Smooth muscle cell (in vitro differentiated cells): Measurements from ENCODE around the gene NUDT14. TPM values are rescaled to one million over a fixed set of nuclear protein-coding genes. Genes with fewer than 3 reads are reported as not detected.

Source experiments
- DNase-seq: peaks from one replicate; lab custom pipeline; 2025; ENCODE audit not compliant: unreplicated experiment; lab: John Stamatoyannopoulos, UW
- H2AFZ ChIP-seq: fragments of 200-600 bp; sonication (generic); 2 replicates; pipeline ENCODE4 v1.6.0; 2016; ENCODE audit warnings: antibody characterized with exemption, low read depth, mild to moderate bottlenecking
- H3F3A ChIP-seq: fragments of 200-600 bp; sonication (generic); 2 replicates; pipeline ENCODE4 v1.6.0; 2017; ENCODE audit warnings: antibody characterized with exemption, low read depth
- H3K27ac ChIP-seq: fragments of 200-600 bp; sonication (generic); 2 replicates; pipeline ENCODE4 v1.5.1; 2016; ENCODE audit warnings: low read depth, mild to moderate bottlenecking
- H3K27me3 ChIP-seq: fragments of 200-600 bp; sonication (generic); 2 replicates; pipeline ENCODE4 v1.6.1; 2016; ENCODE audit warnings: low read depth, mild to moderate bottlenecking
- H3K36me3 ChIP-seq: fragments of 200-600 bp; sonication (generic); 2 replicates; pipeline ENCODE4 v1.5.1; 2016; ENCODE audit warnings: low read depth
- H3K4me1 ChIP-seq: fragments of 200-600 bp; sonication (generic); 2 replicates; pipeline ENCODE4 v1.5.1; 2016; ENCODE audit warnings: low read depth
- H3K4me2 ChIP-seq: fragments of 200-600 bp; sonication (generic); 2 replicates; pipeline ENCODE4 v1.6.0; 2016; ENCODE audit warnings: mild to moderate bottlenecking
- H3K4me3 ChIP-seq: fragments of 200-600 bp; sonication (generic); 2 replicates; pipeline ENCODE4 v1.5.1; 2016; ENCODE audit warnings: mild to moderate bottlenecking
- H3K79me2 ChIP-seq: fragments of 200-600 bp; sonication (generic); 2 replicates; pipeline ENCODE4 v1.6.0; 2016; ENCODE audit warnings: low read depth, mild to moderate bottlenecking
- H3K9ac ChIP-seq: fragments of 200-600 bp; sonication (generic); 2 replicates; pipeline ENCODE4 v1.6.0; 2016; ENCODE audit warnings: low read depth
- H3K9me3 ChIP-seq: fragments of 200-600 bp; sonication (generic); replicated peaks from 2 replicates; pipeline ENCODE4 v1.5.1; 2016; ENCODE audit warnings: low read depth
- H4K20me1 ChIP-seq: fragments of 200-600 bp; sonication (generic); 2 replicates; pipeline ENCODE4 v1.6.0; 2016; ENCODE audit warnings: low read depth
- CTCF ChIP-seq: fragments of 200-600 bp; sonication (generic); IDR thresholded peaks from 2 replicates; pipeline ENCODE4 v1.5.1; 2017; ENCODE audit warnings: borderline replicate concordance, mild to moderate bottlenecking, antibody characterized with exemption; ENCODE audit not compliant: insufficient read depth, poor library complexity, severe bottlenecking
- WGBS: methylation state at CpG from one replicate; pipeline ENCODE4 v1.1.7; 2016; ENCODE audit warnings: low lambda C conversion rate; 5-methylcytosine and 5-hydroxymethylcytosine counted together
- polyA plus RNA-seq: library from polyadenylated mRNA; unstranded; fragments of >200 nt; fragmentation: Nextera tagmentation; extraction: Ambion mirVana; gene quantifications from 2 replicates; pipeline ENCODE4 v1.2.1, GENCODE V29; 2016
- total RNA-seq: library from RNA; depleted of rRNA; stranded (reverse); fragments of >200 nt; gene quantifications from 2 replicates; pipeline ENCODE4 v1.2.3, GENCODE V29; 2014

Gene NUDT14
- total and polyA plus RNA-seq, 2 experiments from 2014 or later = 7.9 to 30.7 TPM

- 83% methylated on average over 3 of the region's 4 CpGs for whole genome bisulfite sequencing
These were observed 4.9 kb upstream of the NUDT14 start for GRCh38 chr14:105185973-105186372.

GRCh38 chr14:105185001-105185400, 3.9 kb upstream of the NUDT14 start:
- H3K9ac ChIP-seq = no peak overlapping the region
- H3K9me3 ChIP-seq = no peaks in the 10 kb centered on the region
- no peak overlapping the region for H3K27ac ChIP-seq
- no peak for DNase-seq
- H3K4me3 ChIP-seq = no peak overlapping the region
- H2AFZ ChIP-seq = no peak overlapping the region
- no peaks in the 10 kb centered on the region for H3K79me2 ChIP-seq
- no peaks in the 10 kb centered on the region for H3F3A ChIP-seq
- peaks cover 4% of the 10 kb centered on the region for H3K4me1 ChIP-seq
- 91% methylated on average over 14 of the region's 18 CpGs for WGBS
- H3K4me2 ChIP-seq = no peak overlapping the region
- no peak for TF ChIP-seq CTCF
- H3K27me3 ChIP-seq = no peaks in the 10 kb centered on the region
- H3K36me3 ChIP-seq = no peaks in the 10 kb centered on the region
- H4K20me1 ChIP-seq = peaks cover 2% of the 10 kb centered on the region

More at GRCh38 chr14:105185973-105186372, 4.9 kb upstream of the NUDT14 start:
- Histone ChIP-seq H3F3A (no peaks in the 10 kb centered on the region), H3K4me1 (no peaks in the 10 kb centered on the region), H3K9ac (no peak overlapping the region), H3K4me2 (no peak overlapping the region), H2AFZ (no peak overlapping the region), H3K9me3 (no peaks in the 10 kb centered on the region), H3K27me3 (no peaks in the 10 kb centered on the region), H3K4me3 (no peak overlapping the region), H3K27ac (no peak overlapping the region), H3K79me2 (no peaks in the 10 kb centered on the region), H3K36me3 (no peaks in the 10 kb centered on the region), H4K20me1 (no peaks in the 10 kb centered on the region)
- no peak for DNase-seq
- TF ChIP-seq CTCF = no peak

- Histone ChIP-seq H3K4me2 (no peak overlapping the region), H3K4me1 (peaks cover 4% of the 10 kb centered on the region), H3K27me3 (no peaks in the 10 kb centered on the region), H3K4me3 (no peak overlapping the region), H3K9ac (no peak overlapping the region), H3K27ac (no peak overlapping the region), H3F3A (no peaks in the 10 kb centered on the region), H3K9me3 (no peaks in the 10 kb centered on the region), H4K20me1 (peaks cover 4% of the 10 kb centered on the region), H3K36me3 (no peaks in the 10 kb centered on the region), H3K79me2 (no peaks in the 10 kb centered on the region), H2AFZ (no peak overlapping the region)
- WGBS = 74% methylated on average over 9 of the region's 9 CpGs
- no peak for TF ChIP-seq CTCF
- DNase-seq = no peak
These were observed 3.3 kb upstream of the NUDT14 start for GRCh38 chr14:105184461-105184860.

- H3F3A ChIP-seq = no peaks in the 10 kb centered on the region
- no peak overlapping the region for H3K4me3 ChIP-seq
- H4K20me1 ChIP-seq = peaks cover 9% of the 10 kb centered on the region
- WGBS = 92% methylated on average over 25 of the region's 25 CpGs
- no peaks in the 10 kb centered on the region for H3K27me3 ChIP-seq
- H3K4me1 ChIP-seq = peaks cover 4% of the 10 kb centered on the region
- DNase-seq = no peak
- no peak overlapping the region for H3K27ac ChIP-seq
- no peaks in the 10 kb centered on the region for H3K79me2 ChIP-seq
- no peaks in the 10 kb centered on the region for H3K36me3 ChIP-seq
- no peak overlapping the region for H3K9ac ChIP-seq
- no peaks in the 10 kb centered on the region for H3K9me3 ChIP-seq
- TF ChIP-seq CTCF = no peak
- H2AFZ ChIP-seq = no peak overlapping the region
- no peak overlapping the region for H3K4me2 ChIP-seq
These were observed 1.3 kb upstream of the NUDT14 start for GRCh38 chr14:105182296-105183020.
